Activated effector memory CD4-positive, alpha-beta T cell treated with anti-CD3 and anti-CD28 coated beads, Interleukin-2, amount 50 U/mL, for 16 hours (primary cell): Measurements from ENCODE around the gene ITIH6.

Experiments
- DNase-seq: peaks from one replicate; pipeline ENCODE4 v3.0.0-alpha.2; 2020

Gene ITIH6

GRCh38 chrX:54711735-54712134 lies 86.3 kb downstream of the ITIH6 start:
- DNase-seq: no peak

DNA sequence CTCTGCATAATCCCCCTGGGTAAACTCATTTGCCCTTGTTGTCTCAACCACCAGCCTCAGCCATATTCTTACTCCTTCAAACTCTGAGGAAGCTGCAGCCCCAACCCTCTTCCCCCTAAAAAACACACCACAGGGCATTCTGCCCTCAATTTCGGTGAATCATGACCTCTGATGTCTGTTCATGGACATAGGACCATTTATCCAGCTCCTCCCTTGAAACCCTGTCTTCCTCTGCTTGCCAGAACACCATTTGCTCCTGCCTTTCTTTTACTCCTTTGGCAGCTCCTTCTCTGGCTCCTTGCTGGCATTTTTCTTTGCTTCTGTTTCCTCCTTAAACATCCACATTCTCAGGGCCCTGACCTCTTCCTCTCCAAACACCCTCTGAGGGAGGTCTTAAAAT lies 87.1 kb downstream of the ITIH6 start:
- DNase-seq: no peak

DNA sequence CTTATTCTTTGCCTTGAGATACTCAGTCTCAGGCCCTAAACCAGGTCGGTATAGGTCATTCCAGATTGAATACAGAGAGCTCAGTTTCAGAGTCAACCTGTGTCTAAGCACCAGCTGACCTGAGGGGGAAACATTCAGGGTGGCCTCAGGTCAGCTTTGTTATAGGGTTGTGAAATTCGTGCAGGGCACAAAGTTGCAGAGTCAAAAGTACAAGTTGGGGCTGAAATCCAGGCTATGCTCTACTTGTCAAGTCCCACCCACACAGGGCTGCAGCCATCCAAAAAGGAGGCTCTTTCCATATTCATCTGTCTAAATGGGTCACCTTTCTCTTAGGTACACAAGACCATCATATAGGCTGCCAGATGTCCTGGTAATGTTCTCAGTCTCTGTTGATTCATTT lies 89.7 kb downstream of the ITIH6 start:
- DNase-seq: no peak
